NCI-H524 treated with DMSO at 0.1 percent for 48 hours (cell line): ENCODE results near the gene GLRX3.

ENCODE experiments used
- DNase-seq: peaks from one replicate; lab custom pipeline; 2025; lab: John Stamatoyannopoulos, UW

GLRX3 gene

DNA sequence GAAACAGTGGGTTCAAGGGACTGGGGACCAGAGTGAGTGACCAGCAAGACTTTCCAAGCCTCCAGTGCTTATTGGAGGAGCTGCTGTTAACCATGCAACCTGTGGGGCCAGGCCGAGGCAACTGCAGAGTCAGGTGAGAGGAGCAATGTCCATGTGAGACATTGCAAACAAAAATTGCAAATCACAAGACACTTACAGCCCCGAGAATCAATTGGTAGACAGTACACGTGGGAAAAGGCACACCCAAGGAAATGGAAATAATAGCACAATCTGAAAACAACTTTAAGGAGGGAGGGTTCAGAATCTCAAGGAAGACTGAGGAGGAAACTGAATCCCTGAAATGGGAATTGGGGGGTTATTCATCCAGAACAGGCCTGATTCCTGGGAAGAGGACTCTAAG is 72.6 kb downstream of the GLRX3 start:
- DNase-seq = no peak

DNA sequence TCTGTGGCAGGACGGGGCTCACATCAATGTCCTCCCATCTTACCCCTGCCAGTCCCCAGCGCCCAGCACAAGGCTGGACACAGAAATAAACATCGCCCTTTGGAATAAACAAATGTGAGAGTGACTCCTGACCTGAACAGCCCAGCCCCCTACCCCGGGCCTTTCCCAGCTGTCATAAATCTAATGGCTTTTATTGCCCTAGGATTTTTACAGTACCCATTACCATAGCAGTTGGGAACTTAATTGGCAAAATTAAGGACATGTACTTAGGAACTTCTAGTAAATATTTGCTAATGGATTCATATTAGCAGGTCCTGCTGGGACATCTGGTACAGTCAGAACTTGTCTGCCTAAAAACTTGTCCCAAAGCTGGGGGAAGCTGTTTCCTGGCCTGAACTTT is 76.6 kb downstream of the GLRX3 start:
- DNase-seq = no peak

- DNase-seq = no peak
Measured at GRCh38 chr10:130213286-130214080, 77.3 kb downstream of the GLRX3 start.

GRCh38 chr10:130214431-130214830 is 78.2 kb downstream of the GLRX3 start:
- no peak for DNase-seq

DNA sequence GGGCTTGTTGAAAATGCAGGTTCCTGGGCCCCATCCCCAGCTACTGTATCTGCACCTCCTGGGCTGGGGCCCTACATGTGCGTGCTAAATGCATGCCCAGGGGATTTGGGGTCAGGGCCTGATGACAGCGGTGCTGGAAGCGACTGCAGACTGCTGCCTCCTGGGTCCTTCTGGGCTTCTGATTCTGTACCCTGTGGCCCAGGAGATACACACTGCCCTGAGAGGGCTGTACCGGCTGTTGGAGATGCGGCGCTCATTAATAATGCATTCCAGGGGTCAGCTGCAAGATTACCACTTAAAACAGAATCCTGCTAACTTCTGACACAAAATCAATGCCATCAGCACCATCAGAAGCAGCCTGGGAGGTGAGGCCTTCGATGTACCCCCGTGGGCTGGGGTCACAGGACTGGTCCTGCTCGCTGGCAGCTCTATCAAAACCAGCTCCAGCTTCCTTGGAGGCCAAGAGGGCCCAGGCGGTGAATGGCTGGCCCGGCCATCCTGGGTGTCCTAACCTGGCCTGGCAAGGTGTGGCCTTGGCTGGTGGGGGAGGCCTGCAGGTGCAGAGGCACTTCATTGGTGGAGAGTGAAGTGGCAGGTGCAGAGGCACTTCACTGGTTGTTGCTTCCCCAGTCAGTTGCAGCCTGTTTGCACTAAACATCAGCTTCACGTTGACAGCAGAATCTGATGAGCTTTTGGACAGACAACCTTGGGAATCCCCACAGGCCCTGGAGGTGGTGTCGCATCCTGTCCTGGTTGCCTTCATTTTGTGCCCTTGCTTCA is 79.2 kb downstream of the GLRX3 start:
- no peak for DNase-seq

DNA sequence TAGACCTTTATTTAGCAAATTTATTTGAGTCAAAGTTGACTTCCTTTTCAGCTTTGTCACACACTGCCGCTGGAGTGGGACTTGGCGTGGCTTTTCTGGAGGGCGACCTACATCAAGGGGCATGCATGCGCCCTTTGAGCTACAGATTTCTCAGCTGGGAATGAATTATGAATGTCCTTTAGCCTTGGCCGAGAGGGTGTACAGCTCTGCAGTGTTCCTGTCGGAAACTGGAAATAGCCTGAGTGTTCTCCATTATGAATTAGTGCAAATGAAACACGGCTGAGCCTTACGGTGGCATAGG is 79.7 kb downstream of the GLRX3 start:
- no peak for DNase-seq

- no peak for DNase-seq
Measured at GRCh38 chr10:130218181-130218641, 82.0 kb downstream of the GLRX3 start.

DNA sequence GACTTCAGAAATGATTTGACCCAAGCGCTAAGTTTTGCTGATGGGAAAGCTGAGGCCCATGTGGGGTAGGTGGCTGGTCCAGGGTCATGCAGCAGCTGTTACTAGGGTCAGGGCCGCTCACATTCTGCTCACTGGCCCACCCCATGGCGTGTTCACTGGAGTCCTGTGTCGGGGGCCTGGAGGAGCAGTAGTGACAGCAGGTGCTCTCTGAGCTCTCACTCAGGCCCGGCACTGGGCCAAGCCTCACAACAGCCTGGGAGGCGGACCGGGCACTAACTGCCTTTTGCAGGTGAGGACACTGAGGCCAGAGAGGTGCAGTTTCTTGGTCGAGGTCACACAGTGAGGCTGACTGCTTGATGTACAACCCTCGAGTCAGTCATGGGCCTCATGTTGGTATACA is 82.7 kb downstream of the GLRX3 start:
- DNase-seq = no peak

DNA sequence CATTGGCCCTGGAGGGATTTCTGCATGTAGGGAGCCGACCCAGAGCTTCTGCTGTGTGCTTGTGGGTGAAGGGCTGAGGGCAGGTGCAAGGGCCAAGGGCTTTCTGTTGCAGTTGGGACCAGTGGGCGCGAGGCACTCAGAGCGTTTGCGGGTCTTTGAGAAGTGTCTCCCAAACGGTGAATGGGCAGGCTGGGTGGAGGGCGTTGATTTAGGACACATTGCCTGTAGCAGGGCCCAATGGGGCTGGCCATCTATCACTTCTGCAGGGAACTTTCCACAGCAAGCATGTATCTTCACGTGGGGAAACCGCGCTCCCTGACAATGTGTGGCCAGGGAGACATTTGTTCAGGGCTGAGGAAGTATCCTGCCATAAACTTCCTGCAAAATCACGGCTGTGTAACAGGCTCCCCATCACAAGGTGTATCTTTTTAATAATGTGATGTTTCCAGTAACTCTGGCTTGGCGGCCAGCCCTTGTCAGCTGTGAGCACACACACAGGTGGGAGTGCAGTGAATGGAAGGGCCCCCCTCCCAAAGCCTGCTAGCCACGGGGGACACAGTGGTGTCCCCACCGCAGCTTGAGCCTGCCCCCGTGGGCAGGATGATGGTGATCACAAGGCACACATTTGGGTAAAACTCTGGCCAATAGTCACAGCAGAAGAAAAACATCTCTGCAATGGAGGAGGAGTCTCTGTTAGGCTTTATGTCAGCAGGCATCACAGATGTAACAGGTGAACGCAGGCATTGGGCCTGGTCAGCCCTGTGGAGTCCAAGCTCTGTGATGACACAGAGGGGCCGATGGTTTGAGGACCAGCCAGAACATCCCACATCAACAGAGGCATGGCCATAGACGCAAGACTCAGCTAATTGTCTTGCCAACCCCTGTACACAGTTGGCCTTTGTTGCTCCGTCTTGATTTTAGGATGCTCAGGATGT is 84.3 kb downstream of the GLRX3 start:
- DNase-seq = no peak

- no peak for DNase-seq
Measured at GRCh38 chr10:130221456-130222375, 85.5 kb downstream of the GLRX3 start.

GRCh38 chr10:130222381-130222780 is 86.2 kb downstream of the GLRX3 start:
- DNase-seq = no peak

DNA sequence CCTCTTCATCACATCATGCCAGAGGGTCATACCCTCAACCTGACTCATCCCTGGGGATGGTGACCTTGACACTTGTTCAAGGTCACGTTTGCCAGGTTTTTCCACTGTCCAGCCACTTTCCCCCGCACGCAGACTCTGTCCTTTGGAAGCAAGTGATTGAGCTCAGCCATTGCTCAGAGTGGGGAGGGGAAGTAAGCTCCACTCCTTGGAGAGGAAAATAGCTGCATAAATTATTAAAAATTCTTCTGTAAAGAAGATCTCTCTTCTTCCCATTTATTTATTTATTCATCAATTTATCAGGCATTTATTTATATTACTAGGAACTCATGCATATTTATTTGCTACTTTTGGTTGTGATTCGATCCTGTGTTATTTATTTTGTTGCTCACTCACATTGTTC is 88.0 kb downstream of the GLRX3 start:
- no peak for DNase-seq

DNA sequence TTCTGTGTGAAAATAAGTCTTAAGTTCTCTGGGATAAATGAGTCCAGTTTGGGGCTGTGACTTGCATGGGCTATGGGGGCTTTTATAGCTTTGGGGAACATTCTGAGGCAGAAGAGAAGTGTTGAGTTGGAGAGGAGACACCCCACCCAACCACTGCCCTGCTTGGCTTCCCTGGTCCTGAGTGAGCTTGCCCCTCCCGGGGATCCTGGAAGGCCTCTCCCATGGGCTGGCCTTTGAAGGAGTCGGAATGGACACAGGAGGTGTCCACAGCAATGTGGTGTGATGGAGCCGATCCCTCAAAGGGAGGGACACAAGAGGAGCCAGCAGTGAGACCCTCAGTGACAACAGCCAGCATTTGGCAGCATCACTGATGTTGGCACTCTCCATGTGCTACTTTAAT is 89.8 kb downstream of the GLRX3 start:
- no peak for DNase-seq

GRCh38 chr10:130227883-130228282 is 91.7 kb downstream of the GLRX3 start:
- no peak for DNase-seq
